A549 (cell line): ENCODE results near the gene TRIO.

Source experiments
- CTCF ChIP-seq: fragments of >200 bp; sonication (Bioruptor Twin); formaldehyde crosslinking; IDR thresholded peaks from 3 replicates; pipeline ENCODE4 v1.5.1; 2016
- HMGXB4 ChIP-seq: fragments of 250-450 bp; sonication (Bioruptor Pico); IDR thresholded peaks from 2 replicates; pipeline ENCODE4 v1.5.0; 2021; ENCODE audit warnings: mild to moderate bottlenecking, moderate library complexity, borderline replicate concordance
- MAX ChIP-seq: IDR thresholded peaks from 2 replicates; pipeline ENCODE4 v1.6.1; 2012
- POLR2A ChIP-seq: IDR thresholded peaks from 2 replicates; pipeline ENCODE4 v1.6.1; 2012; ENCODE audit warnings: mild to moderate bottlenecking, low read length
- RAD21 ChIP-seq, 2 experiments: fragments of >200 bp in 1 of 2; sonication (Bioruptor Twin) in 1 of 2; formaldehyde crosslinking in 1 of 2; IDR thresholded peaks in 1 of 2; conservative IDR thresholded peaks in 1 of 2; 2 replicates in 1 of 2; 3 replicates in 1 of 2; pipeline ENCODE4 v1.6.1; 2012 to 2018; ENCODE audit warnings: inconsistent platforms in 1 of 2

GRCh38 chr5:14399054-14399692 is 256.0 kb downstream of the TRIO start:
- TF ChIP-seq MAX (no peak), RAD21 (conservative IDR thresholded peaks at IDR 0.05 in 1 of 2, IDR thresholded peaks at IDR 0.05 in 1 of 2) (peak; percentile 35 to 48; a peak in 3 of 5 replicates), CTCF (peak; percentile 75), POLR2A (no peak), HMGXB4 (CRISPR knock-in tag) (no peak)
